ENCODE data around the gene ARID1B.

DNA sequence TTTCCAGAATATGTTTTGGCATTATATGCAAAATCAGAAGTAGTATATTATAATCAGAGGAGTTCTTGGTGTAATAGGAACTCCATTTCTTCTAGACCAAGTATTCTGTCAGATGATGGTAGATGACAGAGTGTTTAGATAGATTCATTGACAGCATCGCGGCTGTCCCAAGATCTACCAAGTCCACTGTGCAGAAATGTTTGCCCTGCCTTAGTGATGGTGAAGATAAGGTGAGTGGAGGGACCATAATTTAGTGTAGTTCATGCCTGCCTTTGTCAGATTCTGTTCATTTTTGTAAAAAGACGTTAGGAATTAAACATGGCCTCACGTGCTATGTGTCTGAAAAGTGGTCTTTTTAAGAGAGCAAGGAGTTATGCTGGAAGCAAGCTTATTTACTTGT is 270.1 kb downstream of the ARID1B start:
- TF ChIP-seq, protein P1, sequence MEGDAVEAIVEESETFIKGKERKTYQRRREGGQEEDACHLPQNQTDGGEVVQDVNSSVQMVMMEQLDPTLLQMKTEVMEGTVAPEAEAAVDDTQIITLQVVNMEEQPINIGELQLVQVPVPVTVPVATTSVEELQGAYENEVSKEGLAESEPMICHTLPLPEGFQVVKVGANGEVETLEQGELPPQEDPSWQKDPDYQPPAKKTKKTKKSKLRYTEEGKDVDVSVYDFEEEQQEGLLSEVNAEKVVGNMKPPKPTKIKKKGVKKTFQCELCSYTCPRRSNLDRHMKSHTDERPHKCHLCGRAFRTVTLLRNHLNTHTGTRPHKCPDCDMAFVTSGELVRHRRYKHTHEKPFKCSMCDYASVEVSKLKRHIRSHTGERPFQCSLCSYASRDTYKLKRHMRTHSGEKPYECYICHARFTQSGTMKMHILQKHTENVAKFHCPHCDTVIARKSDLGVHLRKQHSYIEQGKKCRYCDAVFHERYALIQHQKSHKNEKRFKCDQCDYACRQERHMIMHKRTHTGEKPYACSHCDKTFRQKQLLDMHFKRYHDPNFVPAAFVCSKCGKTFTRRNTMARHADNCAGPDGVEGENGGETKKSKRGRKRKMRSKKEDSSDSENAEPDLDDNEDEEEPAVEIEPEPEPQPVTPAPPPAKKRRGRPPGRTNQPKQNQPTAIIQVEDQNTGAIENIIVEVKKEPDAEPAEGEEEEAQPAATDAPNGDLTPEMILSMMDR (IDR thresholded peaks at IDR 0.05) = no peak
- no peak for TF ChIP-seq POLR2AphosphoS5 (IDR thresholded peaks at IDR 0.05)

Measured in prostate gland (tissue), 2 donors.